Keratinocyte (primary cell): ENCODE data around the gene SELENOS. TPM values are rescaled to one million over a fixed set of nuclear protein-coding genes. Genes with fewer than 3 reads are reported as not detected.

Experiments used
- DNase-seq: peaks from one replicate; pipeline ENCODE4 v3.0.0-alpha.2; 2011; ENCODE audit warnings: low read depth, missing footprints, low spot score
- FAIRE-seq: peaks from 2 replicates; lab custom pipeline; 2011; peaks lifted over from hg19 to GRCh38; lab: Jason Lieb, UNC
- H2AFZ ChIP-seq: 2 replicates; pipeline ENCODE4 v1.6.0; 2012; ENCODE audit warnings: low read length, control low read depth, inconsistent platforms; ENCODE audit not compliant: control insufficient read depth
- H3K27ac ChIP-seq: 2 replicates; pipeline ENCODE4 v1.5.1; 2011; ENCODE audit warnings: low read length; ENCODE audit not compliant: control insufficient read depth, insufficient read depth
- H3K27me3 ChIP-seq: 3 replicates; pipeline ENCODE4 v1.6.0; 2011; ENCODE audit warnings: low read length; ENCODE audit not compliant: control insufficient read depth, insufficient read depth; ENCODE audit errors: extremely low read depth
- H3K36me3 ChIP-seq, 2 experiments: 2 replicates in 1 of 2; 3 replicates in 1 of 2; pipeline ENCODE4 v1.5.1; 2011; ENCODE audit warnings: low read length in 2 of 2, mild to moderate bottlenecking in 1 of 2; ENCODE audit not compliant: control insufficient read depth in 2 of 2, insufficient read depth in 2 of 2; ENCODE audit errors: extremely low read depth in 1 of 2
- H3K4me1 ChIP-seq: 3 replicates; pipeline ENCODE4 v1.5.1; 2011; ENCODE audit warnings: low read length; ENCODE audit not compliant: control insufficient read depth, insufficient read depth; ENCODE audit errors: extremely low read depth
- H3K4me2 ChIP-seq: 3 replicates; pipeline ENCODE4 v1.6.0; 2011; ENCODE audit warnings: low read depth, low read length; ENCODE audit not compliant: control insufficient read depth, insufficient read depth; ENCODE audit errors: extremely low read depth
- H3K4me3 ChIP-seq, 3 experiments: fragments of 200-600 bp in 1 of 3; sonication (generic) in 1 of 3; 2 replicates in 2 of 3; 3 replicates in 1 of 3; pipeline ENCODE4 v1.5.1; 2011 to 2016; ENCODE audit warnings: low read length in 3 of 3, mild to moderate bottlenecking in 3 of 3, control low read depth in 2 of 3, inconsistent platforms in 1 of 3, low read depth in 1 of 3, mixed read lengths in 1 of 3, mixed run types in 1 of 3, moderate library complexity in 1 of 3; ENCODE audit not compliant: control insufficient read depth in 2 of 3, insufficient read depth in 2 of 3; ENCODE audit errors: extremely low read depth in 1 of 3
- H3K79me2 ChIP-seq: 2 replicates; pipeline ENCODE4 v1.6.0; 2012; ENCODE audit warnings: low read length; ENCODE audit not compliant: control insufficient read depth, insufficient read depth
- H3K9ac ChIP-seq: 3 replicates; pipeline ENCODE4 v1.6.0; 2011; ENCODE audit warnings: low read length; ENCODE audit not compliant: control insufficient read depth, insufficient read depth; ENCODE audit errors: extremely low read depth
- H3K9me1 ChIP-seq: 3 replicates; pipeline ENCODE4 v1.6.0; 2011; ENCODE audit warnings: low read length; ENCODE audit not compliant: control insufficient read depth, insufficient read depth; ENCODE audit errors: extremely low read depth
- H3K9me3 ChIP-seq: 2 replicates; pipeline ENCODE4 v1.5.1; 2012; ENCODE audit warnings: low read depth, low read length; ENCODE audit not compliant: control insufficient read depth
- H4K20me1 ChIP-seq: 3 replicates; pipeline ENCODE4 v1.6.0; 2011; ENCODE audit warnings: low read length; ENCODE audit not compliant: control insufficient read depth, insufficient read depth; ENCODE audit errors: extremely low read depth
- EZH2 ChIP-seq: IDR thresholded peaks from one replicate; pipeline ENCODE4 v1.6.1; 2012; ENCODE audit warnings: inconsistent platforms, mild to moderate bottlenecking, low read length, moderate library complexity
- dilution Hi-C: fragments of 300-500 bp; cut with MboI; formaldehyde crosslinking; loops from one replicate; pipeline ENCODE4 v1.7.0; 2020; ENCODE audit warnings: low sequenced_read_pairs; ENCODE audit not compliant: extremely low pct_ligation_motif_present
- polyA plus RNA-seq, 5 experiments: library from polyadenylated mRNA; depleted of rRNA in 3 of 5; stranded (reverse) in 3 of 5; stranded (forward) in 1 of 5; unstranded in 1 of 5; fragments of >200 nt; gene quantifications; 1 replicate in 1 of 5; 2 replicates in 3 of 5; 3 replicates in 1 of 5; pipeline versions ENCODE4 v1.2.1 to v1.2.3, GENCODE V29; 2011 to 2012; ENCODE audit warnings: missing spikeins in 2 of 5, low read depth in 1 of 5, low replicate concordance in 1 of 5
- TF ChIP-seq, protein P1 (sequence below), 3 experiments: IDR thresholded peaks in 1 of 3; conservative IDR thresholded peaks in 1 of 3; optimal IDR thresholded peaks in 1 of 3; 2 replicates in 2 of 3; 3 replicates in 1 of 3; pipeline versions ENCODE3 to v1.5.1; 2011; ENCODE audit warnings: low read length in 3 of 3, mild to moderate bottlenecking in 3 of 3, moderate library complexity in 2 of 3, control low read depth in 1 of 3, inconsistent platforms in 1 of 3; ENCODE audit not compliant: insufficient read depth in 2 of 3; ENCODE audit errors: extremely low read depth in 1 of 3

Gene SELENOS
- polyA plus RNA-seq, 1 donor (not counting 4 experiments of a cell fraction or from before 2014, with no cell fraction given) = 82.2 TPM

DNA sequence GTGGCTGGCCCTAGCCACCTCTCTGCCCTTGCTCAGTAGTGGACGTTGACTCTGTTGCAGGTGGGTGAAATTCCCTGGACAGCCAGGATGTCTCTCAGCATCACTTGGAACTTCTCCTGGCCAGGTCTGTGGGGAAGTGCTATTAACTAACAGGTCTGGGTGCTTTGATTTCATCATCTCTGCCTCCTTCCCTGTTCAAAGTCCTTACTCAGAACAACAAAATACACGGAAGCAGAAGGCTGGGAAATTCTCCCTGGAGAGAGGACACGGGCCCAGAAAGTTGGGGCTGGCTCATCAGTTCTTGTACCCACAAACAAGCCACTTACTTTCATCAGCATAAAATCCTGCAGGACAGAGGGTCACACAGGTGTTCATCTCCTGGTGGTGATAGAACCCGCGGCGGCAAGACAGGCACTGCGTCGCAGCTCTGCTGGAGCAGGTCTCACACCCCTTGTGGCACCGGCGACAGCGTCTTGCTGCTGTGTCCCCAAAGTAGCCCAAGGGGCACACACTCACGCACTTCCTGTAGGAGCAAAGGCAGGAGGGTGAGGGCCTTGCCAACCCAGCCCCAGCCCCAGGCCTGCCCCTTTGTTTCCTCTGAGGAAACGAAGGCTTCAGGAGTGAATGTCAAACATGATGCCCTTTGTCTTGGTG, 47.4 kb upstream of the SELENOS start:
- no peaks in the 10 kb centered on the region for H4K20me1 ChIP-seq
- no peaks in the 10 kb centered on the region for H3K79me2 ChIP-seq
- dilution Hi-C loops = no loop called here
- no peak overlapping the region for H3K9ac ChIP-seq
- no peak overlapping the region for H3K4me2 ChIP-seq
- DNase-seq (no peak), FAIRE-seq (no peak)
- H3K9me1 ChIP-seq = no peaks in the 10 kb centered on the region
- H3K9me3 ChIP-seq = no peaks in the 10 kb centered on the region
- H3K4me3 ChIP-seq = no peak overlapping the region
- no peak overlapping the region for H2AFZ ChIP-seq
- H3K27me3 ChIP-seq = no peaks in the 10 kb centered on the region
- no peak overlapping the region for H3K27ac ChIP-seq
- TF ChIP-seq, protein P1, sequence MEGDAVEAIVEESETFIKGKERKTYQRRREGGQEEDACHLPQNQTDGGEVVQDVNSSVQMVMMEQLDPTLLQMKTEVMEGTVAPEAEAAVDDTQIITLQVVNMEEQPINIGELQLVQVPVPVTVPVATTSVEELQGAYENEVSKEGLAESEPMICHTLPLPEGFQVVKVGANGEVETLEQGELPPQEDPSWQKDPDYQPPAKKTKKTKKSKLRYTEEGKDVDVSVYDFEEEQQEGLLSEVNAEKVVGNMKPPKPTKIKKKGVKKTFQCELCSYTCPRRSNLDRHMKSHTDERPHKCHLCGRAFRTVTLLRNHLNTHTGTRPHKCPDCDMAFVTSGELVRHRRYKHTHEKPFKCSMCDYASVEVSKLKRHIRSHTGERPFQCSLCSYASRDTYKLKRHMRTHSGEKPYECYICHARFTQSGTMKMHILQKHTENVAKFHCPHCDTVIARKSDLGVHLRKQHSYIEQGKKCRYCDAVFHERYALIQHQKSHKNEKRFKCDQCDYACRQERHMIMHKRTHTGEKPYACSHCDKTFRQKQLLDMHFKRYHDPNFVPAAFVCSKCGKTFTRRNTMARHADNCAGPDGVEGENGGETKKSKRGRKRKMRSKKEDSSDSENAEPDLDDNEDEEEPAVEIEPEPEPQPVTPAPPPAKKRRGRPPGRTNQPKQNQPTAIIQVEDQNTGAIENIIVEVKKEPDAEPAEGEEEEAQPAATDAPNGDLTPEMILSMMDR (optimal IDR thresholded peaks at IDR 0.05 in 1 of 3, IDR thresholded peaks at IDR 0.05 in 1 of 3, conservative IDR thresholded peaks at IDR 0.05 in 1 of 3; ENCODE audit: extremely low read depth in 1 of 3, insufficient read depth in 2 of 3, low read length in 3 of 3) = no peak
- TF ChIP-seq EZH2 = no peak
- H3K4me1 ChIP-seq = no peaks in the 10 kb centered on the region
- peaks cover 0 to 3% of the 10 kb centered on the region in 2 experiments for H3K36me3 ChIP-seq

DNA sequence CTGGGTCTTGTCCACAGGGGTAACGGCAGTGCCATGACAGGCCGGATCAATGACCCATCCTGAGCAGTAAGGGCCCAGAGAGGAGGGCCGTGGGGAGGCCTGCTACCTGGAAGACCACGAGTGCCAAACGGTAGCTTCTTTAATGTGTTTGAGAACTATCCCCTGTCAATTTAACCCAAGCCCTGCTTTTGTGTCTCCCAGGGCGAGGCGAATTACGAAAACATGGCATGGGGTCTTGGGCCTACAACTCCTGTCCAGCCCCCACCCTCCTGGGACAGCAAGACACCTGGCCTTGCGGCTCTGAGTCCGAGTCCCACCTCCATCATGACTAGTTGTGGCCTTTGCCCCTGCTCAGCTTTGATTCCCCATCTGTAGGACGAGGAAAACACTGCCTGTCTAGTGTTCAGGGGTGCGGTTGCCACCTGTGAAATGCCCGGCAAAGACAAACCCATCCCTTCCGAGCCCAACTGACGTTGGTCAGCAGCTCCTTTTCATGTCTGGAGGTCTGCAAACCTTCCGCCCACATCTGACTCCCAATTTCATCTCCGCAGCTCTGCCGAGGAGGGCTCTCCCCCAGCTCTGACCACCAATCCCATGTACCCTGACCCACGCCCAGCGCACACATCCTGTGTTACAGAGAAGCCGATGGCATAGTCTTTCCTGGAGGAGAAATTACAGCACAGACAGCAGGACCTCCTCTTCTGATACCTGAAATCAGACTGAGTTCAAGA, 46.7 kb upstream of the SELENOS start:
- TF ChIP-seq, protein P1 (optimal IDR thresholded peaks at IDR 0.05 in 1 of 3, IDR thresholded peaks at IDR 0.05 in 1 of 3, conservative IDR thresholded peaks at IDR 0.05 in 1 of 3; ENCODE audit: extremely low read depth in 1 of 3, insufficient read depth in 2 of 3, low read length in 3 of 3) = no peak
- no peak for TF ChIP-seq EZH2
- Histone ChIP-seq H3K4me1 (peaks cover 2% of the 10 kb centered on the region), H3K27ac (no peak overlapping the region), H3K79me2 (no peaks in the 10 kb centered on the region), H3K27me3 (no peaks in the 10 kb centered on the region), H4K20me1 (no peaks in the 10 kb centered on the region), H3K4me2 (no peak overlapping the region), H3K9me3 (no peaks in the 10 kb centered on the region), H3K4me3 (no peak overlapping the region), H2AFZ (no peak overlapping the region), H3K9me1 (no peaks in the 10 kb centered on the region), H3K36me3 (peaks cover 0 to 3% of the 10 kb centered on the region in 2 experiments), H3K9ac (no peak overlapping the region)
- dilution Hi-C loops = no loop called here
- FAIRE-seq (no peak), DNase-seq (no peak)
